ENCODE data around the gene GINM1.

Gene GINM1, protein sequence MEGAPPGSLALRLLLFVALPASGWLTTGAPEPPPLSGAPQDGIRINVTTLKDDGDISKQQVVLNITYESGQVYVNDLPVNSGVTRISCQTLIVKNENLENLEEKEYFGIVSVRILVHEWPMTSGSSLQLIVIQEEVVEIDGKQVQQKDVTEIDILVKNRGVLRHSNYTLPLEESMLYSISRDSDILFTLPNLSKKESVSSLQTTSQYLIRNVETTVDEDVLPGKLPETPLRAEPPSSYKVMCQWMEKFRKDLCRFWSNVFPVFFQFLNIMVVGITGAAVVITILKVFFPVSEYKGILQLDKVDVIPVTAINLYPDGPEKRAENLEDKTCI

GRCh38 chr6:149565527-149566409, at the start of gene GINM1:
Gene GINM1, plus strand, starts transcription at chr6:149566375. Its CDS starts 40 bp downstream, at chr6:149566415.
- peak; percentile 95 for DNase-seq (ENCODE audit: low read depth)

DNA sequence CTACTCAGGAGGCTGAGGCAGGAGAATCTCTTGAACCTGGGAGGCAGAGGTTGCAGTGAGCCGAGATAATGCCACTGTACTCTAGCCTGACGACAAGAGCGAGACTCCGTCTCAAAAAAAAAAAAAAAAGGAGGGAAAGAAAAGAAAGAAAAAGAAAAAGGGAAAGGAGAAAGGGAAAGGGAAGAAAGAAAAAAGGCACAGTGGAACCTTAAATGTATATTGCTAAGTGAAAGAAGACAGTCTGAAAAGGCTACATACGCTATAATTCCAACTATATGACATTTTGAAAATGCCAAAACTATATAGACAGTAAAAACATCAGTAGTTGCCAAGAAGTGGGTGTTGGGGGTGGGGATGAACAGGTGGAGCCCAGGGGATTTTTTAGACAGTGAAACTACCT, 36.5 kb upstream of the GINM1 start:
- DNase-seq (ENCODE audit: low read depth): no peak

- DNase-seq (ENCODE audit: low read depth): no peak
Measured at GRCh38 chr6:149534742-149535141, 31.4 kb upstream of the GINM1 start.

GRCh38 chr6:149541139-149541538, 25.0 kb upstream of the GINM1 start:
- no peak for DNase-seq (ENCODE audit: low read depth)

- DNase-seq (ENCODE audit: low read depth): no peak
Measured at GRCh38 chr6:149544646-149545257, 21.4 kb upstream of the GINM1 start.

GRCh38 chr6:149545258-149545753, 20.9 kb upstream of the GINM1 start:
- DNase-seq (ENCODE audit: low read depth): peak; percentile 43

DNA sequence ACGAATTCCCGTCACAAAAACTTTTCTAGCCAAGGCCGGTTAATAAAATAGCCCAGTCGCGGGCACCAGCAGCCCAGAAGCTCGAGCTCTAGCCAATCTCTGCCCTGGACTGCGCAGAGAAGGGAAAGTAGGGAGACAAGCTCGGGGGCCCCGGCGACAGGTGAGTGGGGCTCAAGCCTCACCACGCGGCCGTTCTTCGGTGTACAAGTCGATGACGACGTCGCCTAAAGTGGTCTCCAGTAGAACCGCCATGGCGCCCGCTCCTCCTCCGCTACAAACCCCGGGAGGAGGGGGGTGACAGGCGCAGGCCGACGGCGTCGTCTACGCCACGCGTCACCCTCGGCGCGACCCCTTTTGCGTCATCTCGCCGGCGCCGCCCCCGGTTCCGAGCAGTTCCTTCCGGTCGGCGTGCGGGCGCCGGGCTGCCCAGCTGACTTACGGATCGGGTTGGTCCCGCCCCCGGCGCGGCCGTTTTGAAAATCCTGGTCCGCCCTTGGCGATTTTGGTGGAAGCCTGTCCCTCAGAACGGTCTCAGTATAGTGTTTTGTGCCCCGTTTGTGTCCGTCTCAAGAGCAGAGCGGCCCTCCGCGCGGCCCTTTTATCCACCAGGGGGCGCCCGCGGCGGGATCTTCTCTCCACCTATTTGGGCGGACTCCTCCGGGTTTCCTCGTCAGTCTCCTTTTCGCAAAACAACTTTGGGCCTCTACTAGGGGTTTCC, 20.3 kb upstream of the GINM1 start, which contains the start of gene PPIL4:
Gene PPIL4, minus strand, starts transcription at position 290 of the 718 bp plus-strand sequence. Its CDS starts 38 bp downstream, at position 252.
- peak; percentile 95 for DNase-seq (ENCODE audit: low read depth)

- no peak for DNase-seq (ENCODE audit: low read depth)
Measured at GRCh38 chr6:149551920-149552319, 14.3 kb upstream of the GINM1 start.

DNA sequence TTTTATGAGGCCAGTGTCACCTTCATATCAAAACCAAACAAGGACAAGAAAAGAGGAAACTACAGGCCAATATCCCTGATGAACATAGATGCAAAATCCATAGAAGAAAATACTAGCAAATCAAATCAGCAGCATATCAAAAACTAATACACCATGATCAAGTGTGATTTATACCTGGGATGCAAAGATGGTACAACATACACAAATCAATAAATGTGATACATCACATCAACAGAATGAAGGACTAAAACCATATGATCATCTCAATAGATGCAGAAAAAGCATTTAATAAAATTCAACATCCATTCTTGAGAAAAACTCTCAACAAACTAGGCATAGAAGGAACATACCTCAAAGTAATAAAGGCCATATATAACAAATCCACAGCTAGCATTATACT, 8.1 kb upstream of the GINM1 start:
- DNase-seq (ENCODE audit: low read depth): no peak

DNA sequence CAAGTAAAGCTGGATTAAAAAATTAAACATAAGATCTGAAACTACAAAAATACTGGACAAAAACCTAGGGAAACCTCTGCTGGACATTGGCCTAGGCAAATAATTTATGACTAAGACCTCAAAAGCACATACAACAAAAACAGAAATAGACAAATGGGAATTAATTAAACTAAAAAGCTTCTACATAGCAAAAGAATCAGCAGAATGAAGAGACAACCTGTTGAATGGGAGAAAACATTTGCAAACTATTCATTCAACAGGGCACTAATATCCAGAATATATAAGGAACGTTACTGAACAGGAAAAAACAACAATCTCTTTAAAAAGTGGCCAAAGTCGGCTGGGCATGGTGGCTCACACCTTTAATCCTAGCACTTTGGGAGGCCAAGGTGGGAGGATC, 6.8 kb upstream of the GINM1 start:
- no peak for DNase-seq (ENCODE audit: low read depth)

GRCh38 chr6:149560736-149561135, 5.4 kb upstream of the GINM1 start:
- no peak for DNase-seq (ENCODE audit: low read depth)

- no peak for DNase-seq (ENCODE audit: low read depth)
Measured at GRCh38 chr6:149563203-149563927, 2.8 kb upstream of the GINM1 start.

DNA sequence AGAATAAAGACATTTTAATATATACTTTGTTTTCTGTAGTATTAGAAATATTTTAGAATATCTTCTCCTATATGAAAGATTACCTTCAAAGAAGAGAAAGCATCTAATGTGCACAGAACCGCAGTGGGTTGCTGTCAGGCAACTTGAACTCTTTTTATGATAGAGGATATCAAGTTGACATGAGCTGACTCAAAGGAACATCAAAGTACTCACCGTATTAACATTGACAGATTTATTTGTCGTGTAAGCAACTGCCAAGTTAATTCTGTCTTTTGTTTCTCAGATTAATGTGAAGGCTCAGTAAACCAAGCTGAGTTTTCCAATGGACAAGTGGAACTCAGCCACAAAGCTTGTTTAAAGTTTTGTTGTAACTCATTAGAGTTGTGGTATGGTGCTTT, 2.2 kb upstream of the GINM1 start:
- DNase-seq (ENCODE audit: low read depth): no peak

DNA sequence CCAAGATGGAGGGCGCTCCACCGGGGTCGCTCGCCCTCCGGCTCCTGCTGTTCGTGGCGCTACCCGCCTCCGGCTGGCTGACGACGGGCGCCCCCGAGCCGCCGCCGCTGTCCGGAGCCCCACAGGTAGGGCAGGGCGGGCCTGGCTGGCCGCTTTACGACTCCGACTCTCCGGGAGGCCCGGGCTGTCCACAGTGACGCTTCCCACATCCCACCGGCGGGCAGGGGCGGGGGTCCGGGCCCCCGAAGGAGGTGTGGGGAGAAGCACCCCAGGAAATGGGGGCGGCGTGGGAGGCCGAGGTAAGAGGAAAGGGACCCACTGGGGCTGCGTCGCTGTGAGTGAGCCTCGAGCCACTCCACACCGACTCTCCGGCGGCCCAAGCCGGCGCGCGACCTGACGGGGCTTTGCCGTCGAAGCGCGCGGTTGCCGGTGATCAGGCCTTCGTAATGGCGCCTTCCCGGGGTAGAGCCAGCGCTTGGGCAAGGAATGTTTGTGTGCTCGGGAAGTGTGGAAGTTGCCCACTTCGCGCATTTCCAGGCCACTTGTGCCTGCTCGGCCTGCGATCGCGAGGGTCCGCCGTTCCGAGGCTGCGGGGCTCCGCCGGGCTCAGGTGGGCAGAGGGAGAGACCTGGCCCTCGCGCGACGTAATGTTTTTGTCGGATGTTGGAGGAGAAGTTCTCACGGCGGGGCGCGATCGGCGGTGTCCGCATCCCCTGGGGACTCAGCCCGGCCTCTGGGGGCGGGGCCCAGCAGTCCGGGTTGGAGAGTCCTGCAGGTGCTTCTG, 427 bp downstream of the GINM1 start:
- peak; percentile 28 for DNase-seq (ENCODE audit: low read depth)

DNA sequence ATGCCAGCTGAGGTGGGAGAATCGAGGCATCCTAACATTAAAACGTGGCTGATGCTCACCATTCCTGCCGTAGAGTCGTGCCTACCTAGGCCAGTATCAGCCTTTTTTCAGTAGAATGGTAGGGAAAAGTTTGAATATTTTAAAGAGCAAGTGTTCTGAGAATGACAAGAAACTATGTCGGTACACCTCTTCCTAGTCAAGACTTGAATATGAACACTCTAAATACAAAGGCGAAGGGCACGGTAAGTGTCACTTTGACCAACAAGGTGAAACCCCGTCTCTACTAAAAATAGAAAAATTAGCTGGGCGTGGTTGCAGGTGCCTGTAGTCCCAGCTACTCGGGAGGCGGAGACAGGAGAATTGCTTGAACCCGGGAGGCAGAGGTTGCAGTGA, 1.0 kb downstream of the GINM1 start:
- DNase-seq (ENCODE audit: low read depth): no peak

GRCh38 chr6:149567945-149568585, 1.9 kb downstream of the GINM1 start:
- DNase-seq (ENCODE audit: low read depth): no peak

- no peak for DNase-seq (ENCODE audit: low read depth)
Measured at GRCh38 chr6:149580880-149581279, 14.7 kb downstream of the GINM1 start.

DNA sequence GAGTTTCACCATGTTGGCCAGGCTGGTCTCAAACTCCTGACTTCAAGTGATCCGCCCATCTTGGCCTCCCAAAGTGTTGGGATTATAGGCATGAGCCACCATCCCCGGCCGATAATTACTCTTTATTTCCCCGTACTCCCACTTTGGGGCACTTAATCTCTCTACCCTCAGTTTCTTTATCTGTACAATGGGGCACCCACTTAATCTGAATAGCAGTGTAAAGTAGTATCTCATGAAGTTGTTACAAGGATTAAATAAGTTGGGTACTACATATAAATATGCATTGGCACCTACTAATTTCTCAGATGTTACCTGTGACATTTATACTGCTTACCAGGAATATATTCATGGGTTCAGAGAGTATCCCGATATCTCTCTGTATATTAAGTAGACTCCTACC, 15.2 kb downstream of the GINM1 start:
- DNase-seq (ENCODE audit: low read depth): no peak

- DNase-seq (ENCODE audit: low read depth): no peak
Measured at GRCh38 chr6:149586149-149586548, 20.0 kb downstream of the GINM1 start.

DNA sequence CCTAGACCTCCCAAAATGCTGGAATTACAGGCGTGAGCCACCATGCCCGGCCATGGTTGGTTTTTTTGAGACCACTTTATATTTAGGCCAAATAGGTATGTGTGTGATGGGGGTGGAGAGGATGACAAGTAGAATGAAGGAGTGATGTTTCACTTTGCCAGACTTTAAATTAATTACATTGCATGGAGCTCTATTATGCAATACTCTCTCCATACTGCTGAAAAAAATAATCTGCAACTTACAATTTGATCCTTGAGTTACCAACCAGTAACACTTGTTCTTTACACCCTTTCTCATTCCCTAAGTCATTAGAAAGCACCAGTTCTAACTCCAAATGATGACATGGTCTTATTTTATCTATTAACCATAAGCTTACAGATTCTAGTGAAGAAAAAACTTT, 26.8 kb downstream of the GINM1 start:
- no peak for DNase-seq (ENCODE audit: low read depth)
